Central memory CD8-positive, alpha-beta T cell (primary cell): ENCODE results near the gene SYNGR3.

Experiments used
- ATAC-seq: fragments of 150-1000 bp; cut with Tn5 transposase; replicated peaks from 2 replicates; pipeline ENCODE4 v1.10.0; 2022; ENCODE audit warnings: mild to moderate bottlenecking, moderate FRiP score, moderate number of reproducible peaks; ENCODE audit not compliant: poor library complexity, severe bottlenecking; ENCODE audit errors: extremely low read depth
- DNase-seq, 2 donors: peaks; one replicate each; pipeline ENCODE4 v3.0.0; 2021; ENCODE audit warnings: low spot score in 2 of 2
- H3K27ac Mint-ChIP-seq: one replicate; pipeline ENCODE4 v1.8.0; 2022; ENCODE audit warnings: low read depth, mild to moderate bottlenecking, moderate library complexity, mixed read lengths
- H3K27me3 Mint-ChIP-seq: one replicate; pipeline ENCODE4 v1.8.0; 2022; ENCODE audit warnings: mixed read lengths
- H3K36me3 Mint-ChIP-seq: one replicate; pipeline ENCODE4 v1.8.0; 2022; ENCODE audit warnings: mild to moderate bottlenecking, moderate library complexity, mixed read lengths; ENCODE audit not compliant: insufficient read depth
- H3K4me1 Mint-ChIP-seq: one replicate; pipeline ENCODE4 v1.8.0; 2022; ENCODE audit warnings: mixed read lengths
- H3K4me3 Mint-ChIP-seq: one replicate; pipeline ENCODE4 v1.8.0; 2022; ENCODE audit warnings: mild to moderate bottlenecking, moderate library complexity, mixed read lengths
- H3K9me3 Mint-ChIP-seq: one replicate; pipeline ENCODE4 v1.8.0; 2022; ENCODE audit warnings: mixed read lengths

The SYNGR3 gene

DNA sequence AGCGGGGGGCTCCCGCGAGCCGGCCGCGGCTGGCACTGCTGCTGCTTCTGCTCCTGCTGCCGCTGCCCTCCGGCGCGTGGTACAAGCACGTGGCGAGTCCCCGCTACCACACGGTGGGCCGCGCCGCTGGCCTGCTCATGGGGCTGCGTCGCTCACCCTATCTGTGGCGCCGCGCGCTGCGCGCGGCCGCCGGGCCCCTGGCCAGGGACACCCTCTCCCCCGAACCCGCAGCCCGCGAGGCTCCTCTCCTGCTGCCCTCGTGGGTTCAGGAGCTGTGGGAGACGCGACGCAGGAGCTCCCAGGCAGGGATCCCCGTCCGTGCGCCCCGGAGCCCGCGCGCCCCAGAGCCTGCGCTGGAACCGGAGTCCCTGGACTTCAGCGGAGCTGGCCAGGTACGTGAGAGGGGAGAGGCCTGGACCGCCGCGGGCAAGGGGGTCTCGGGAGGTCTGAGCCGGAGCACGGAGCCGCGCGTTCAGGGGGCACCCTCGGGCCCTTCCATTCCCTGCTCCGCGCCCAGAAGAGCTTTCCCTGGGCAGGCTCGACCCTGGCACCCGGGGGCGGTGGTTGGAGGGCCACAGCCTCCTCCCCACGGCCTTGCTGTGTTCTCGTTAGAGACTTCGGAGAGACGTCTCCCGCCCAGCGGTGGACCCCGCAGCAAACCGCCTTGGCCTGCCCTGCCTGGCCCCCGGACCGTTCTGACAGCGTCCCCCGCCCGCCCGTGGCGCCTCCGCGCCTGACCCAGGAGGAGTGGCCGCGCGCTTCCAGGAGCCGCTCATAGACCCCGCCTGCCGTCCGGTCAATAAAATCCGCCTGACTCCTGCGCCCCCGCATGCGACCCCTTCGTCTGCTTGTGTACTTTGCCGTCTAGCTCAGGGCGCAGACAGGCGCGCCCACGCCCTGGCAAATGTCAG is 30.4 kb downstream of the SYNGR3 start:
- no peak overlapping the region for H3K4me3 Mint-ChIP-seq
- ATAC-seq (no peak), DNase-seq (no peak)
- peaks cover 40% of the 10 kb centered on the region for H3K27me3 Mint-ChIP-seq
- H3K36me3 Mint-ChIP-seq, result peaks cover 5% of the 10 kb centered on the region
- no peaks in the 10 kb centered on the region for H3K9me3 Mint-ChIP-seq
- H3K27ac Mint-ChIP-seq, result no peak overlapping the region
- peaks cover 12% of the 10 kb centered on the region for H3K4me1 Mint-ChIP-seq

DNA sequence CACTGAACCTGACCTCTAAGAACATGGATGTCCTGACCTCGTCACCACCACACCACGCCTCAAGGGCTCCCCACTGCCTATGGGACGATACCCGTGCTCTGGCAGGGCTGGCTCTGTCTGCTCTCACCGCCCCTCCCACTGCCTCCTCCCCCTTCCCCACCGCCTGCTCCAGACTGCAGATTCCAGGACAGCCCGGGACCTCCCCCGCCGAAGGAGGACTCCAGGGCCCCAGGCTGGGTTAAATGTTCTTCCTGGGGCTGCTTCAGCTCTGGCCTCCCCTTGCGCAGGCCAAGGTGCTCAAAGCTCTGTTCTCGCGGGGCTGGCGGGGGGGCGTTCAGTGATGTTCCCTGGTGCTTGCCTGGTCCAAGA is 32.9 kb downstream of the SYNGR3 start:
- Mint-ChIP-seq H3K36me3 (peaks cover 5% of the 10 kb centered on the region), H3K4me3 (peak overlapping the region; percentile 65), H3K4me1 (peaks cover 12% of the 10 kb centered on the region), H3K9me3 (no peaks in the 10 kb centered on the region), H3K27ac (peak overlapping the region; percentile 78), H3K27me3 (peaks cover 40% of the 10 kb centered on the region)
- ATAC-seq (peak; percentile 29), DNase-seq (no peak)

DNA sequence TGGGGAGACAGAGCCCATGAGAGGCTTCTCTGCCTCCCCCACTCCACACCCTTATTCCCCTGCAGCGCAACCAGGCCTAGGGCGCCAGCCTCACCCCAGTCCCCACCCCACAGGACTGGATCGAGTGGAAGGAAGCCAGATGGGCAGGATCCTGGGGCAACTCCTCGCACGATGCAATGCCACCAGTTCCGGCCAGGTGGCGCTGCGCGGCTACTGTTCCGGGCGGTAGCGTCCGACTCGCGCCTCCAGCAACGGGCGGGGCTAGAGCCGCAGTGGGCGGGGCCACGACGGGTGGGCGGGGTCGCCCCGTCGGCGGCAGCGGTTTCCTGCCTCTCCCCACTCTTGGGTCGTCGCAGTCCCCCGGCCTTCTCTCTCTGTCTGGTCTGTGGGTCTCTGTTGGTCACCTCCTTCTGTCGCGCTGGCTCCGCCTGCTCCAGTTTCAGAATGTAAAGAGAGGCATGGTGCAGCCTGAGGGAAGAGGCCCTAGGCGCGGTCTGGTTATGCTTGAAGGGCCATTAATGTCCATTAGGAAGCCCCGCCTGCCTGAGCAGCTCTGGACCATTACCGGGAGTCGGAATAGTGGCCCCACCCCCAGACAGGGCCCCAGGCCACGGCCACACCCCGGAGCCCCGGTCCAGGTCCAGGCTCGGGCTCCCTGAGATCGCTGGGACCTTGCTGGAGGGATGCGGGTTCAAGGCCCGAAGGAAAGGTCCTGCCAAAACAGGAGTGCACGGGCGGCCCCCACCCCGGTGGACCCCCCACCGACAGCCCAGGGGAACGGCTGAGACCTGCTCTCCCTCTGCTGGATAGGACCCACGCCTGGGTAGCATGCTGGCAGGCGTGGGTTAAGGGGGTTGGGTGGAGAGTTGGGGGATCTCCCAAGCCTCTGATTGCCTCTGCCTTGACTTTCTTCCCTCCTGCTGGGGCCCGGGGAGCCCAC is 33.6 kb downstream of the SYNGR3 start:
- H3K27ac Mint-ChIP-seq, result peak overlapping the region; percentile 78
- peak overlapping the region; percentile 65 for H3K4me3 Mint-ChIP-seq
- peak; percentile 90 to 97 for DNase-seq
- peaks cover 39% of the 10 kb centered on the region for H3K27me3 Mint-ChIP-seq
- H3K4me1 Mint-ChIP-seq, result peaks cover 12% of the 10 kb centered on the region
- ATAC-seq, result peak; percentile 80
- no peaks in the 10 kb centered on the region for H3K9me3 Mint-ChIP-seq
- peaks cover 5% of the 10 kb centered on the region for H3K36me3 Mint-ChIP-seq

DNA sequence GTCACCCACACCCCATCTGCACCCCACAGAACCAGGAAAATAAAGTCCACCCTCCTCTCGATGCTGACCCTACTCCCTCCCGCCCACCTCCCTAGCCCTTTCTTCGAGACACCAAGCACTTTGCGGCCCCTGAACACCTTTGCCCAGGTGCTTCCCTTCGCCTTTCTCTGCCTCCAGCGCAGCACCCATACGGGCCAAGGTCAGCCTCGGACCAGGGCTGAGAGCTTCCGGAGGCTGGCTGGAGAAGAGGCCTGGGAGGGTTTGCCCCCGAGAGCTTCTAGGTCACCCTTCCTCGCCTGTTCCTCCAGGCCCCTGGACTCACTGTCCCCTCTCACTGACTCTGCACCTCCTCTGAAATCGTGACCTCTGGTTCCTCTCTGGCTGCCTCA is 34.3 kb downstream of the SYNGR3 start:
- Mint-ChIP-seq H3K27ac (peak overlapping the region; percentile 78), H3K4me1 (peaks cover 12% of the 10 kb centered on the region), H3K4me3 (no peak overlapping the region), H3K27me3 (peaks cover 32% of the 10 kb centered on the region), H3K9me3 (no peaks in the 10 kb centered on the region), H3K36me3 (peaks cover 5% of the 10 kb centered on the region)
- ATAC-seq (no peak), DNase-seq (no peak)

DNA sequence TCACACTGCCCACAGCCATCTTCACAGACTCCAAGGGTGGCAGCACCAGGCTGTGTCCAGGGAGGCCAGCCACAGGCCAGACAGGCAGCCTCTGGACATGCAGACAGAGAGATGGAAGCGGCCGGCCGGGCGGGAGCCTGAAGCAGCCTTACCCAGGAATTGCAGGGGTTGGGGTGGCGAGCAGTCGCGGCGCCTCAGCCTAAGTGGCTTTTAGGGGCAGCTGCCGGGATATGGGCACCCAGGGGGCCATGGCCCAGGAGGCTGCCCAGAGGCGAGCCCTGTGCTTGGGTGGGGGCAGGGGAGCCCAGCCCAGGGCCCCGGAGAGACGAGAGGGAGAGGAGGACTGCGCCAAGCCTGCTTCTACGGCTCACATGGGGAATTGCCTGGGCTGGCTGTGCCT is 35.5 kb downstream of the SYNGR3 start:
- Mint-ChIP-seq H3K9me3 (no peaks in the 10 kb centered on the region), H3K27ac (peak overlapping the region; percentile 78), H3K4me1 (peaks cover 12% of the 10 kb centered on the region), H3K36me3 (peaks cover 5% of the 10 kb centered on the region), H3K27me3 (peaks cover 30% of the 10 kb centered on the region), H3K4me3 (peak overlapping the region; percentile 67)
- no peak for DNase-seq
- ATAC-seq, result no peak

DNA sequence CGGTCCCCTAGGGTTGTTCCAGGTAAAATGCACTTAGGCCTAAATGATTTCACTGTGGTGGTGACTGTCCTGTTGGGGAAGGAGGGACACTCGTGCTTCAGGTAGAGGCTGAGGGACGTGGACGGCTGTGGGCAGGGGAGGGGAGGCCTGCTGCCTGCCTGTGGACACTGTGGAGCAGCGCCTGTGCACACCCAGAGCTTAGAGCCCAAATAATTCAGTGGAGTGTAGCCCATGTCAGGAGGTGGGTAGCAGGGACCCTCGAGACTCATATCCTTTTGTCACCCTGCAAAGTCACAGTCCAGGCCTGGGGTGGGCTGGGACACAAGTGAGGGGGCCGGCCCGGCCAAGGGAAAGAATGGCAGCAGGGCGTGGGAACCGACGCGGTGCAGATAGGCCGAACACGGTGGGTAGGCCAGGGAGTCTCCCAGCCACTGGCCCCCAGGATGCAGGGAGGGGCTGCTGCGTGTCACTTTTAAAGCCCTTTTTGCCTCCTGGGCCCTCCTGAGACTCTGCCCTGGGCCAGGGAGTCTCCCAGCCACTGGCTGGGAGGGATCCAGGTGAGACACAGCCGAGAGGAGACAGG is 36.2 kb downstream of the SYNGR3 start:
- peaks cover 12% of the 10 kb centered on the region for H3K4me1 Mint-ChIP-seq
- H3K9me3 Mint-ChIP-seq, result no peaks in the 10 kb centered on the region

DNA sequence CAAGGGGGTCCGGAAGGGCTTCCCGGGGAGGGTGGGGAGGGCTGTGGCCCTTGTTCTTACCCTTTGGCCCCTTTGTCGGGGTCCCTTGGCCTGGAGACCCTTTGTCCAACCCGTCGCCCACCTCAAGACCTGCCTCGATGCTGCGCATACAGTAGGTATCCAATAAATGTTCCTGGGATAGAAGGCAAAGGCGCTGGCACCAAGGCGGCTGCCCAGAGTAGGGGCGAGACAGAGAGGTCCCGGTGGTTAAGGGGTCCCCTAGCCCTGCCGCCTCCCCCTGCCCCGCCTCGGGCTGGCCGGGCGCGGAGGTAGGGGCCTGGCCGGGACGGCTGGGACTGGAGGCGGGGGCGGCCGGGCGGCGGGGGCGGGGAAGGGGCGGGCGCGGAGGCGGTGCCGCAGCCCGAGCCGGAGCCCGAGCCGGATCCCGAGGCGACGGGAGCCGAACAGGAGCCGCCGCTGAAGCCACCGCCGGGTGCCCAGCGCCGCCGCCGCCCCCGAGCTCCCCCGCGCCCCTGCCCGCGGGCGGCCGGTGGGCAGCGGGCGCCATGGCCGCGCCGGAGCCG is 36.8 kb downstream of the SYNGR3 start, which contains the start of gene NHERF2:
TSS of gene NHERF2 (plus strand) at position 442 of the 563 bp plus-strand sequence. CDS start at position 546, 104 bp downstream.
- Mint-ChIP-seq H3K27me3 (peaks cover 17% of the 10 kb centered on the region), H3K4me3 (peak within 1 kb of the TSS; percentile 67), H3K36me3 (peaks cover 5% of the 10 kb centered on the region), H3K27ac (no peak within 1 kb of the TSS), H3K4me1 (peaks cover 12% of the 10 kb centered on the region), H3K9me3 (no peaks in the 10 kb centered on the region)
- no peak for DNase-seq
- ATAC-seq, result peak; percentile 12

More for the DNA sequence above, 36.2 kb downstream of the SYNGR3 start:
- Mint-ChIP-seq H3K4me3 (peak overlapping the region; percentile 67), H3K36me3 (peaks cover 5% of the 10 kb centered on the region), H3K27me3 (peaks cover 22% of the 10 kb centered on the region), H3K27ac (no peak overlapping the region)
- DNase-seq (no peak), ATAC-seq (no peak)

DNA sequence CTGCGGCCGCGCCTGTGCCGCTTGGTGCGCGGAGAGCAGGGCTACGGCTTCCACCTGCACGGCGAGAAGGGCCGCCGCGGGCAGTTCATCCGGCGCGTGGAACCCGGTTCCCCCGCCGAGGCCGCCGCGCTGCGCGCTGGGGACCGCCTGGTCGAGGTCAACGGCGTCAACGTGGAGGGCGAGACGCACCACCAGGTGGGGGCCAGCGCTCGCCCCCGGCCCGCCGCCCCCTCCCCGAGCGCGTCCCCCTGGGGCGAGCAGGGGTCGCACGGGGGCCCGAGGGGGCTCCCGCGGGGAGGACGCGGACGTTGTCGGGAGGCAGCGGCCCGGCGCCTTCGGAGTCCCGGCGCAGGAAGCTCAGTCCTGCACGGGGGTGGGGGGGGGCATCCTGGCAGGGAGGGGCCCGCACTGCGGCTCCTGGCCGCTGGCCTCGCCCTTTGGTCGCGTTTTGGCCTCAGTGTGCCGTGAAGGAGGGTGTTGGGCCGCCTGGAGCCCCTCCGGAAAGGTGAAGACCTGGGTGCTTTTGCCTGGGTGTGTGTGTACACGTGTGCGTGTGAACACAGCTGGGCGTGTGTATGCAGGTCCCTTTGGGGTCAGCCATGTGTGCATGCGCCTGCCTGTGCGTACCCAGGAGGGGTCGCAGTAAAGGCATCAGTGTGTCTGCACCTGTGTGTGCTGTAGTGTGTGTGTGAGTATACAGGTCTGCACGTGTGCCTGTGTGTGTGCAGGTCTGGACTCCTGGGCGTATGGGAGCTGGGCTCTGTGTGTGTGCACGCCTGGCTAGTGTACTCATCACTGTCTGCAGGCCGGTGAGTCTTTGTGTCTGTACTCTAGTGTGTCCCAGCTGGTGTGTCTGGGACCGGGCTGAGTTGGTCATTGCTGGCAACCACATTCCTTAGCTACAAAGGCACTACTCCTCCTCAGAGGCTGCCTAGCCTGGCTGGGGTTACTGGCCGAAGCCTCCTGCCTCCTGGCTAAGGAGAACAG is 37.5 kb downstream of the SYNGR3 start:
- Mint-ChIP-seq H3K9me3 (no peaks in the 10 kb centered on the region), H3K4me1 (peaks cover 12% of the 10 kb centered on the region), H3K27ac (no peak overlapping the region), H3K36me3 (peaks cover 5% of the 10 kb centered on the region), H3K4me3 (peak overlapping the region; percentile 63), H3K27me3 (peaks cover 9% of the 10 kb centered on the region)
- ATAC-seq (peak; percentile 22), DNase-seq (no peak)

DNA sequence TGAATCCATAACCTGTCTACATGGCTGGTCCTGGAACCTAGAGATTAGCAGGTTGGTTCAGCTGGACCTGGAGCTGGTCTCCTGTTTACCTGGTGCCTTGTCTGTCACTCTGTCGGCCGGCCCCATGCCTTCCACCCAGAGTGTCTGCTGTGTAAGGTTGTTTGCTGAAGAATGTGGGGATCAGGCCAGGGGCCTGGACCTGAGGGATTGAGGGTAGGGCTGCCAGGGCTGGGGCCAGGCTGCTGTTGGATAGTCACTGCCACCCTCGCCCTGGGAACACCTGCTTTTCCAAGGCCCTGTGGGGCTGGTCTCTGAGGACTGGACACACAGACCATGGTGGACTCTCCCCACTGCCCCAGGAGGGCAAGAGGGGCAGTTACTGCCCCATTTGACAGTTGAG is 38.4 kb downstream of the SYNGR3 start:
- peaks cover 3% of the 10 kb centered on the region for H3K36me3 Mint-ChIP-seq
- H3K4me3 Mint-ChIP-seq, result peak overlapping the region; percentile 63
- no peaks in the 10 kb centered on the region for H3K9me3 Mint-ChIP-seq
- H3K27ac Mint-ChIP-seq, result no peak overlapping the region
- DNase-seq (no peak), ATAC-seq (no peak)
- peaks cover under 1% of the 10 kb centered on the region for H3K27me3 Mint-ChIP-seq
- peaks cover 5% of the 10 kb centered on the region for H3K4me1 Mint-ChIP-seq

DNA sequence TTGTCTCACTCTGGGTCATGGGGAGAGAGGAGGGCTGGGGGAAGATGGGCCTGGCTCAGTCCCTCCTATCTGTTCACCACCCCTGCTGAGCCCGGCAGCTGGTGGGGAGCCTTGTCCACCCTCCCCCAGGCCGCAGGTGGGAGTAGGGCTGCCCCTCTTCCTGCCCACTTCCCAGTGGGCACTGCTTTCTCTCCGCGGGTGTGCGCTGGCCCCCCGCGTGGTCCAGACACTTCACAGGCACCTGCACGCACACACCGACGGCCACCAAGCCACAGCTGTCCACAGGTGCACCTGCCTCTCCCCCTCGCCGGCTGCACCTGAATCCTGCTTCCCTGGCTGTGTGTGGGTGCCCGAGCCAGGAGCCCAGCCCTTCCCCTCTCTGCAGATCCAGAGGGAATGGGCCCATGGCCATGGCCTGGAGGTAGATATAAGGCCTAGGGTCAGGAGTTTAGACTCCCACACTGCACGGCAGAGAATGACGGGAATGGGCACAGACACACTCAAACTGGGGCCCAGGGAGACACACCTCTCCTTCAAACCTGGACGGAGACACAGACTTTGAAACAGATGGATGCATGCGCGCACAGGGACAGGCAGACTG is 39.0 kb downstream of the SYNGR3 start:
- no peak for ATAC-seq
- Mint-ChIP-seq H3K27ac (no peak overlapping the region), H3K9me3 (no peaks in the 10 kb centered on the region), H3K27me3 (no peaks in the 10 kb centered on the region), H3K4me1 (no peaks in the 10 kb centered on the region), H3K4me3 (no peak overlapping the region), H3K36me3 (peaks cover 1% of the 10 kb centered on the region)
- DNase-seq, result no peak

DNA sequence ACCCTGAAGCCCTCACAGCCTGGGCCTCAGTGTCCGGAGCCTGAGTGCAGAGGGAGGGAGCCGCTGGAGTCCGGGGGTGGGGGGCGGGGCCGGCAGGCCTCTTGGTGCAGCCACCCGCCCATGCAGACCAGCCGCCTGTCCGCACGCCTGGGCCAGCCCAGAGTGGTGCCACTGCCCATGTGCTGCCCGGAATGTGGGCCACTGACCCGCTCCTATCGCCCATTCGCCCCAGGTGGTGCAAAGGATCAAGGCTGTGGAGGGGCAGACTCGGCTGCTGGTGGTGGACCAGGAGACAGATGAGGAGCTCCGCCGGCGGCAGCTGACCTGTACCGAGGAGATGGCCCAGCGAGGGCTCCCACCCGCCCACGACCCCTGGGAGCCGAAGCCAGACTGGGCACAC is 39.6 kb downstream of the SYNGR3 start:
- H3K36me3 Mint-ChIP-seq, result no peaks in the 10 kb centered on the region
- no peaks in the 10 kb centered on the region for H3K27me3 Mint-ChIP-seq
- no peak overlapping the region for H3K4me3 Mint-ChIP-seq
- no peaks in the 10 kb centered on the region for H3K9me3 Mint-ChIP-seq
- no peak overlapping the region for H3K27ac Mint-ChIP-seq
- DNase-seq (no peak), ATAC-seq (no peak)
- H3K4me1 Mint-ChIP-seq, result no peaks in the 10 kb centered on the region
